HG03442 (cell line): ENCODE measurements around the gene ABI1.
"Not testable (repeated sequence)": the region's sequence is repeated elsewhere in the genome, so short reads cannot be mapped to it uniquely, and the experiment has no call there.

ENCODE experiments used
- ATAC-seq: cut with Tn5 transposase; IDR thresholded peaks from one replicate; pipeline ENCODE4 v1.9.1; 2021; ENCODE audit warnings: mild to moderate bottlenecking, moderate library complexity; ENCODE audit not compliant: unreplicated experiment

ABI1 gene

GRCh38 chr10:26805567-26806245 lies 55.1 kb downstream of the ABI1 start:
- ATAC-seq = no peak

DNA sequence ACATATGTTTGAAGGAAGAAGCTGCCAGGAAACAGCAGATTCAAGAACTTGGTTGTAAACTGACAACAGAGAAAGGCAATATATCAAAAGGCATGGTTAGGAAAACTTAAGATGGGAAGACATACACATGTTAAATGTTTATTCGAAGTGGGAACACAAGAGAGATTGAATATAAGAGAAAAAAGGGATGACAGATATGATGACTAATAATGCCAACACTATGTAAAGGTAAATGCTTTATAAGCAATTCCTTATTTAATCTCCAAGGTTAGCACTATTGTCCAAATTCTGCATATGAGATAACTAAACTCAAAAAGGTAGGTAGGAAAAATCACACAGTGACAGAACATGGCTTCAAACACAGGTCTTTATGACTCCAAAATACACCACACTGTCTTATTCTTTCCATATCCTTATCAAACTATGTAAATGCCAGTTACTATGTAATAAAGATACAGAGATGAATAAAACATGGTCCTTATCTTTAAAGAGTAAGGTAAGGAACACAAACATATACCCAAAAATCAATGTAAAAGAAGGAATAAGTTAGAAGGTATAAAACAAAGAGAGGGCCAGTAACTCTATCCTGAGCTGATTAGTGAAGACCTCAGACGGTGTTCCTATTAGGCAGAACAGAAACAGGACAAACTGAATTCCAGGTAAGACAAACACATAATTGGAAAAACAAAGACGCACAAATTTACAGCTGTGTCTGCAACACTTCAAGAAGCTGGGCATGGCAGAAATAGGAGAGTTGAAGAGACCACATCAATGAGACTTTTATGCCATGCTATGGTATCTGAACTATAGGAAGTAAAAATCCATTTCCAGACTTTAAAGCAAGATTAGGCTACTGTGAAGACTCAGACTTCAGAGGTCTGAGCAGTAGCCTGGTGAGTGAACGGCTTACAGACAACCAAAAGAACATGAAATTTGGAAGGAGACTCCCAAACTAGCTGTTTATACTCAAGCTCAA lies 56.1 kb downstream of the ABI1 start:
- ATAC-seq = no peak

- ATAC-seq = no peak
Measured at GRCh38 chr10:26803849-26804248, 56.9 kb downstream of the ABI1 start.

- ATAC-seq = no peak
Measured at GRCh38 chr10:26802527-26802926, 58.2 kb downstream of the ABI1 start.

DNA sequence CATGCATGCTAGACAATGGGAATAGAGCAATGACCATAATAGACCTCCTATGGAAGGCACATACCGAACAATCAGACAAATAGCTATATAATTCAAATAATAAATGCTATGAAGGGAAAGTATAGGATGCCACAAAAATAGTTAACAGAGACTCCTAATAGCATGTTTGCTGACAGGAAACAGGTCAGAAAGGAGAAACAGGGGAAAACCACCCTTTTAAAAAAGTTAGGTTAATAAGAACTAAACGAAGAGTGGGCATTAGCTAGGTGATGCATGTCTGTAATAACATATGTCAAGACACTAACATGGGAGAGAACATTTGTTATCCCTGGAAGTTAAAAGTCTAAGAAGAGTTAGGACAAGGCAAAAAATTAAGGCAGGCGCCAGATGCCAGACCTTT lies 58.9 kb downstream of the ABI1 start:
- ATAC-seq = no peak

DNA sequence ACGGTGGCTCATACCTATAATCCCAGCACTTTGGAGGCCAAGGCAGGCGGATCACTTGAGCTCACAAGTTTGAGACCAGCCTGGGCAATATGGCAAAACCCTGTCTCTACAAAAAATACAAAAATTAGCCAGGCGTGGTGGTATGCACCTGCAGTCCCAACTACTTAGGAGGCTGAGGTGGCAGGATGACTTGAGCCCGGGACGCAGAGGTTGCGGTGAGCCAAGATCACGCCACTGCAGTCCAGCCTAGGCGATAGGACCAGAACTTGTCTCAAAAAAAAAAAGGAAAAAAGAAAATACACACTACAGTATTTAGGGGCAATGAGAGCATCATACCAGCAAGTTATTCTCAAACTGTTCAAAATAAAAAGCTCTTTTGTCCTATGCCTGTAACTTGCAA lies 59.5 kb downstream of the ABI1 start:
- no peak for ATAC-seq

- ATAC-seq = no peak
Measured at GRCh38 chr10:26800468-26800867, 60.3 kb downstream of the ABI1 start.

DNA sequence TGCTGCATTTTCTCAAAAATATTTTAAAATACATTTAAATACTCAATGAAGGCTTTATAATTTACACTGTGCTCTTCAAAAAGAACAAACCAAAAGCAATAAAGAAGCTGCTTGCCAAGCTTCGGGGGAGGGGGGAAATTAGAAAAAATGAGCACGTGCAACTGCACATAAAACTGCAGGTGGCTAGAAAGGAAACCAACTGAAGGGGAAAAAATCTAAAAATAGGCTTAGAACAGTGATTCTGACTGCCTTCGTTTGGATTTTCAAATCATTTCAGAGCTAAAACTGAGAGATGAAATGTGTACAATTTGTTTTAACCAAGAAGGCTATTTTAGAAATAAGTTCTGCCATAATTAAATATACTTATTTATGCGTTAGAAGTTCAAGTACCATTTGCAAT lies 61.4 kb downstream of the ABI1 start:
- ATAC-seq = no peak

- ATAC-seq = no peak
Measured at GRCh38 chr10:26798298-26798697, 62.5 kb downstream of the ABI1 start.

DNA sequence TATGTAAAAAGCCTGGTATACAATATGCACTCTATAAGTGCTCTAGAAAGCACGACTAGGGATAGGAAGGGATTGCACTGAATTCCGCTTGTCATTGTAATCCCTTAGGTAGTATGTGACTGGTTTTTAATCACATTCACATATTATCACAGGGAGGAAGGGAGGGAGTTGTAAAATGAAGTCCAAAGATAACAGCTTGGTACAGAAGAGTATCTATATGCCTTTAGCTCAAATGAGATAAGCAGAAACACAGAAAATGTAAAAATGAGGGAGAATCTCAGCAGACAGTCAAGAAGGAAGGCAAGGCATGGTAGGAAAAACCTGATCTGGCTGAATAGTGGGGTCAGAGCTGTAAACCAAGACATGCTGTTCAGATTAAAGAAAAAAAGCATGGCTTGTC lies 63.4 kb downstream of the ABI1 start:
- no peak for ATAC-seq

GRCh38 chr10:26792758-26793495 lies 67.8 kb downstream of the ABI1 start:
- no peak for ATAC-seq

DNA sequence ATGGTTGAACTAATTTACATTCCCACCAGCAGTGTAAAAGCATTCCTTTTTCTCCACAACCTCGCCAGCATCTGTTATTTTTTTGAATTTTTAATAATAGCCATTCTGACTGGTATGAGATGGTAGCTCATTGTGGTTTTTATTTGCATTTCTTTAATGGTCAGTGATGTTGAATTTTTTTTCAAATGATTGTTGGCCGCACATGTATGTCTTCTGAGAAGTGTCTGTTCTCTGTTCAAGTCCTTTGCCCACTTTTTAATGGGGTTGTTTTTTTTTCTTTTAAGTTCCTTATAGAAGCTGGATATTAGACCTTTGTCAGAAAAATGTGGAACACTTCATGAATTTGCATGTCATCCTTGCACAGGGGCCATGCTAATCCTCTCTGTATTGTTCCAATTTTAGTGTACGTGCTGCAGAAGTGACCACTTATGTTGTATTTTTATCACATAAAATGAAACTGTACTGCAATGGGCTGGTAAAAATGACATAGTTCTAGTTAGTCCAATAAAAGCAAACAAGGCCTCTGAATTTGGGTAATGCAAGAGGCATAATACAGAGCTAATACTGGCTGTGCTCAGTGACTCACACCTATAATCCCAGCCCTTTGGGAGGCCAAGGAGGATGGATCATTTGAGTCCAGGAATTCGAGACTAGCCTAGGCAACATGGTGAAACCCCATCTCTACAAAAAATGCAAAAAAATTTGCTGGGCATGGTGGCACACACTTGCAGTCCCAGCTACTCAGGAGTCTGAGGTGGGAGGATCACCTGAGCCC lies 70.3 kb downstream of the ABI1 start:
- no peak for ATAC-seq

GRCh38 chr10:26789779-26790178 lies 71.0 kb downstream of the ABI1 start:
- ATAC-seq = not testable (repeated sequence)

DNA sequence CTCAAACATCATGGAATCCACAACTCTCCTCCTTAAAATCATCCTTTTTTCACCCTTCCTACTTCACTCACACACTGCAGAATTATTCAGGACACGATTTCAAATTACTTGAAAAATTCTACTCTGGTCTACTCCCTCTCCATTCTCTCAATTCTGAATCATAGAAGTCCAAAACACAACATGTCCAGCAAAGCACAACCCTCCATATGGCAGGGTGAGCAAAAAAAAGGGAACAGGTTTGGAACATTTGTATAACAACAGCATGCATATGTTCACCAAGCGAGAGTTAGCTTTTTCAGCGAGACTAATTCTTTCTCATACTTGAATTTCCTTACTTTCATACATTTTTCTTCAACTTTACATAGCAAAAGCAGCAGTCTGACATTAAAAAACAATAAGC lies 73.4 kb downstream of the ABI1 start:
- no peak for ATAC-seq

DNA sequence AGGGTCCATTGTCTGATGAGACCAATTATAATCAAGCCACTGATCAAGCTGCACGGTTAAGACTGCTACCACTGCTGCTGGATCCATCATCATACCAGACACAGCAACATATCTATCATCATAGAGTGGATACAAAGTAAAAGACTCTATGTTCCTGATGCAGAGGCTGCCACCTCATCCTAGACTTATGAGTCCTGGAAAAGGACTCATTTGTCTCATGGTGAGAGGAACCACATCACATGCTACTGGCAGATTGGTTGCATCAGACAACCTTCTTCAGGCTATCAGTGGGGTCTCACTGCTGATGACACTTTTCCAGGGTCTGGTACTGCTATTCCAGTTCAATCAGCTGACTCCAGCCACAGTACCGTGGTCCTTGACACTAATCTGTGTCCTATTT lies 79.0 kb downstream of the ABI1 start:
- peak; percentile 4 for ATAC-seq

- peak; percentile 69 for ATAC-seq
Measured at GRCh38 chr10:26780793-26781601, 79.8 kb downstream of the ABI1 start.

- ATAC-seq = peak; percentile 34
Measured at GRCh38 chr10:26780106-26780792, 80.5 kb downstream of the ABI1 start.

GRCh38 chr10:26779176-26779860 lies 81.4 kb downstream of the ABI1 start:
- ATAC-seq = no peak

- ATAC-seq = no peak
Measured at GRCh38 chr10:26777686-26778085, 83.1 kb downstream of the ABI1 start.
